Measurements from ENCODE around the gene ETV4.

The ETV4 gene

GRCh38 chr17:43543771-43544575 is 2.2 kb downstream of the ETV4 start:
- no peak for DNase-seq (ENCODE audit: low read depth)

DNA sequence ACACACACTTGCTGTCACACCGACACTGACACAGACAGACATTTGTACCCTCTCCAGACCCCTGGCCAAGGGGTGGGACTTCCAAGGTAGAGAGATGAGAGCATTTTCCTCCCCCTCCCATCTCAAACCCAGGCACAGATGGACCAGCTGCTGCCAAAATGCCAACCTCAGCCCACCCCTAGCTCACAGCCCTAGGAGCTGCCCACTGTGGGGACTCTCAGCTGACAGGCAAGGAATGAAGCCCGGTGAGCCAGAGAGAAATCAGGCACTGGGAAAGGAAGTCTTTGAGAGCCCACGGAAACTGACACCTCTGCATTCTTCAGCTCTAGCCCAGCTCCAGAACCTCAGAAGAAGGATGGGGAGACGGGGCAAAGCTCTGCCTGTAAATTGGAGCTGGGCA is 2.8 kb downstream of the ETV4 start:
- peak; percentile 24 for DNase-seq (ENCODE audit: low read depth)

GRCh38 chr17:43542859-43543258 is 3.3 kb downstream of the ETV4 start:
- DNase-seq (ENCODE audit: low read depth): no peak

DNA sequence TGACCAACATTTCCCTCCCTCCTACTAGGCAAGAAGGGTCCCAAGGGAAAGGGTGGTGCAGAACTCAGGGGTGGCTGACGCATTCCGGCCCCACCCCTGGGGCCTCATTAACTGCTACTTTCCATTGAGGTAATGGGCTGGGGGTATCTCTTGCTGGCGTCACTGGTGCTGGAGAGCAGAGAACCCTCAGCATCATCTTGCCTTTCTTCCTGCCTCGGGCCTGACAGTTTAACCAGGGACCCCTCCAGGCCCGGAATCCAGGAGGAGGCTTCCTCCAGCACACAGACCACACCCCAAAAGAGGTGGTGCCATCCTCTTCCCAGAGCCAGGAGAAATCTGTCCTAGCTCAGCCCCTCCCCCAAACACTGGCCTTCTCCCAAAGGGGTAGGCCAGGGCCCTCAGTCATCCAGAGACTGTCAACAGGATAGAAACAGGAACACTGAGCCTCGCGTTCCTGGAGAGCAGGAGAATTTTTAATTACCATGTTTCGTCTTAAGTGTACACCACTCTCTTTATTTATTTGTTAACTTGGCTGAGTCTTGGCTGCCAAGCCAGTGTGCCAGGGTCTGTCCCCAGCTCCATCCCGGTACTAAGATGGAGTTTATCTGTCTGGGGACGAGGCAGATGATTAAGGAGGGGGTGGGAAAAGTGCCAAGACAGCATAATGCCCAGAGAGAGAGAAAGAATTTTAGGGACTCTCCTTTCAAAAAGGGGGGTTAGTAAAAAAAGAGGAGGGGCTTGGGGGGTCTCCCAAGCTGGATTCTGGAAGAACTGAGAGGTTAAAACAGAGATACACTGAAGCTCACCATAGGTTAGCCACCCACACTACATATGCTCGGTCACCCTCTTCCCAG is 5.1 kb downstream of the ETV4 start:
- no peak for DNase-seq (ENCODE audit: low read depth)

DNA sequence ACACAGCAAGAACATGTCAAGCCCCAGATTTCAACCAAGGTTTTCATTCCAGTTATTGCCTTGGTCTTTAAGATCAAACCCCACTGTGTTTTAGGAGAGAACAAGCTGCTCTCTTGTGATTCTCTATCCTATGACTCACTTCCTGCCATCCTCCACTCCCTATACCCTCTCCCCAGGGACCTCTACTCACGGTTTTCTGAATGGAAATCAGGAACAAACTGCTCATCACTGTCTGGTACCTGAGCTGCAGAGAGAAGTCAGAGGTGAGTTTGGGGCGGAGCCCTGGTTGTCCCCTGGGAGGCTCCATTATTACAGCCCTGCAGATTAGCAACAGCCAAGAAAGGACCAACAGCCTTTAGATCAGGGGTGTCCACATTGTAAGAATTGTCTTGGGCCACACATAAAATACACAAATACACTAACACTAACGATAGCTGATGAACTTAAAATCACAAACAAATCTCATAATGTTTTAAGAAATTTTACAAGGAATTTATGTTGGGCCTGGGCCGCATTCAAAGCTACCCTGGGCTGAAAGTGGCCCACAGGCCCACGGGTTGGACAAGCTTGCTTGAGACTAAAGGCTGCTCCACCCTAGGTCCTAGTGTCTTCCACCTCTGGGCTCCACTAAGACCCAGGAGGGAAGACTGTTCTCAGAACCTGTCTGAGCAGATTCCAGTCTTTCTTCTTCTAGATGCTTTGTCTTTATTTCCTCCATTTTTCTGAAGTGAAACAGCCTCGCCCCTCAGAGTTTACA is 9.7 kb downstream of the ETV4 start:
- peak; percentile 31 for DNase-seq (ENCODE audit: low read depth)

DNA sequence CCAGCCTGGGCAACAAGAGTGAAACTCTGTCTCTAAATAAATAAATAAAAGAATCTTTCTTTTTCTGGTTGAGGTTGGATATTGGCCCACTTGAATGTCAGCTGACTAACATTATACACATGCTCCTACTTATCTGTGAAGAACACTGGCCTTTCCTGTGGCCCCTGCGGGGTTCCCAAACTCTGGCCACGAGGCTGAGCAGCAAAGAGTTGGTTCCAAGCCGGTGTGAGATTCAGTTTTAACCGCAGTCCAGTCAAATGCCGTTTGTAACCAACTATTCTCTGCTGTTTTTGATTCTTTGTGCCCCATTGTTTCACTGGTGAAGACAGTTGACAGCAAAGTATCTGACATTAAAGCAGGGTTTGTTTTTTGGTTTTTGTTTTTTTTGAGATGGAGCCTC is 11.2 kb downstream of the ETV4 start:
- DNase-seq (ENCODE audit: low read depth): no peak

DNA sequence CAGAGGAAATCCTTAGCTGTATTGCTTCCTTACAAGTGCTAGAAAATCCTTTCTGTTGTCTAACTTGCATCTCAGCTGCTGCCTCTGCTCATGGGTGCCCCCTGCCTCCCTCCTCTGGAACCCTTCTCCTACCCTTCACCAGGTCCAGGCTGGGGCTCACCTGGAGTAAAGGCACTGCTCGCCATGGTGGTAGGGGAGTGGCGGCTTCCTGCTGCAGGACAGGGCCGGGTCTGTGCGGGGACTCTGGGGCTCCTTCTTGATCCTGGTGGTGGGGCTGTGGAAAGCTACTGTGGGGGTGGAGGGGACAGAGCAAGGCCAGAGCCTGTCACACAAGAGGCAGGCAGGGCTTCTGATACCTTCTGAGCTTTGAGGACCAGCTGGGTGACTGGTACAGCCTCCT is 12.4 kb downstream of the ETV4 start:
- no peak for DNase-seq (ENCODE audit: low read depth)

DNA sequence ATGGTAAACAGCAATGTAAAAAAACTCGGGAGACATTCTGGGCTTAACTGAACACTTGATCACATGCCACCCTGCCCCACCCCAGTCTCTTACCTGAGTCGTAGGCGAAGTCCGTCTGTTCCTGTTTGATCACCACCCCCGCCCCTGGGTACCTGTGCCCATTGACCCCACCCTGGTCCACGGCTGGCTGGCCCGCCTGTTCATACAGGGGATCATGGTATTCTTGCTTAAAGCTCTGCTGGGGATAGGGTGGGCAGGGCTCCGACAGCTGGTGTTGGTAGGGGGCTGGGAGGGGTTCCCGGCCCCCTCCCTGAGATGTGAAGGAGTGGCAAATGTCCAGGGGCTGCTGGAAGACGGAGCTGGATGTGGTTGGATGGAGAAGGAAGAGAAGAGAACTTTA is 13.6 kb downstream of the ETV4 start:
- no peak for DNase-seq (ENCODE audit: low read depth)

GRCh38 chr17:43531955-43532354 is 14.2 kb downstream of the ETV4 start:
- no peak for DNase-seq (ENCODE audit: low read depth)

DNA sequence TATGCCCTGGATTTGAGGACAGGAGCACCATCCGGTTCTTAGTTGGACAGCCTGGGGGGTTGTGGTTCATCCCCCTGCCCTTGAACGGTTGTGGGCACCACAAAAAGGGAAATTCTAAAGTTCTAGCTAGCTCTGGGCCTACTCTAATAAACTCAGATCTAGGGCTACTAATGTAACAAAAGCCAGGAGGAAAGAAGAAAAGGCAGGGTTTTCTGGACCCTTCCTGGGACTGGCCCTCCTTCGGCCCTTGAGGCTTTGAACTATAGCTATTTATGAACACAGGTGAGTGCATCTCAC is 15.1 kb downstream of the ETV4 start:
- DNase-seq (ENCODE audit: low read depth): no peak

GRCh38 chr17:43530288-43531081 is 15.7 kb downstream of the ETV4 start:
- peak; percentile 85 for DNase-seq (ENCODE audit: low read depth)

- DNase-seq (ENCODE audit: low read depth): no peak
Measured at GRCh38 chr17:43529947-43530287, 16.2 kb downstream of the ETV4 start.

DNA sequence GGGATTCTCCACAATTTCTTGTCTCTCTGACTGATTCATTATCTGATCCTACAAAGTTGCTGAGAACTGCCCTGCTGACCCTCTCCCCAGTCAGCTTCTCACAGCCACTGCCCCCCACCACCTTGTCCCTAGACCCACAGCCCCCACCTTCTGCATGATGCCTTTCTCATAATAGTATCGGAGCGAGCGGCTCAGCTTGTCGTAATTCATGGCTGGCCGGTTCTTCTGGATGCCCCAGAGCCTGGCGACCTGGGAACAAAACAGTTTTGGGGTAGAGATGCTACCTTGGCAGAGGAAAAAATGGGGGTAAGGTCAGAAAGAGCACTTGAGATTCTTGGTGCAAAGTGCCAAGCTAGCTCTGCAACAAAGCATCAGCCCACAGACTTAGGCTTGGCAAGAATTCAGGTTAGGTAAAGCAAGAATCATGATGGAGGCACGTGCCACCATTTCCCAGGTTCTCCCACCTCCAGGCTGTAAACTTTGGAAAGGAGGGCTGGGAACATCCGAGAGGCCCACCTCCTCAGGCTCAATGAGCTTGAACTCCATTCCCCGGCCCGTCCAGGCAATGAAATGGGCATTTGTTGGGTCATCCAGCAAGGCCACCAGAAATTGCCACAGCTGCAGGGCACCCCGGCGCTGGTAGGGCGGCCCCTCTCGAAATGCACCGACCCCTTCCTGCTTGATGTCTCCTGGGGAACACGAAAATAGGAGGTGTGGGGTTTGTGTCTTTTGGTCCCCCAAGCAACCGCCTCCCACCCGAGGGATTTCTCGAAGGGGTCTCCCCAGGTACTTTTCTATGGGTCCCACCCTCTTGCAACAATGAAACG is 16.9 kb downstream of the ETV4 start:
- DNase-seq (ENCODE audit: low read depth): no peak

DNA sequence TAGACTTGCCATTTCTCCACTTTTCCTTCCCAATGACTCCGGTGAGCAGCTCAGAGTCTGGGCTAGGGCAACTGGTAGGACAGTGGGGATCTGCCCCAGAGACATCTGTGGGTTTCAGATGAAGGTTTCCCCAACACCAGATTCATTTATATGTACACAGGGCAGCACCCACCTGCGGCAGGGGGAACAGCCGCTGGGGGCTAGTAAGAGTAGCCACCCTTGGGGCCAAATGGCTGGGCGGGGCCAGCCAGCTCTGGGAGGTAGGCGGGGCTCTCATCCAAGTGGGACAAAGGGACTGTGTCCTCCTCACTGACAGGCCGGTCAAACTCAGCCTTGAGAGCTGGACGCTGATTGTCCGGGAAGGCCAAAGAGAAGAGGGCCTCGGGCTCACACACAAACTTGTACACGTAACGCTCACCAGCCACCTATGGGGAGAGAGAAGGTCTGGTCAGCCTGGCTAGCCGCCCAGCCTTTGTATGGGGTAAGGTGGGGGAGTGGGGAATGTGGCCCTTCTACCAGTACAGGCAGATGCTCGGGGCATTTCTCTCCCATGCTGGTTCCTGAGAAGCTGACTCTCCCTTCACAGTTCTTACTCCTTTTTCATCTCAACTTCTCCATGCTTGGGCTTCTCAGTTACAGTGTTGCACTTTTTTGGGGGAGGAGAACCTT is 17.7 kb downstream of the ETV4 start:
- peak; percentile 47 for DNase-seq (ENCODE audit: low read depth)

GRCh38 chr17:43526886-43527648 is 19.1 kb downstream of the ETV4 start:
- no peak for DNase-seq (ENCODE audit: low read depth)

- peak; percentile 63 for DNase-seq (ENCODE audit: low read depth)
Measured at GRCh38 chr17:43524945-43525575, 21.1 kb downstream of the ETV4 start.

- no peak for DNase-seq (ENCODE audit: low read depth)
Measured at GRCh38 chr17:43521389-43521788, 24.8 kb downstream of the ETV4 start.

DNA sequence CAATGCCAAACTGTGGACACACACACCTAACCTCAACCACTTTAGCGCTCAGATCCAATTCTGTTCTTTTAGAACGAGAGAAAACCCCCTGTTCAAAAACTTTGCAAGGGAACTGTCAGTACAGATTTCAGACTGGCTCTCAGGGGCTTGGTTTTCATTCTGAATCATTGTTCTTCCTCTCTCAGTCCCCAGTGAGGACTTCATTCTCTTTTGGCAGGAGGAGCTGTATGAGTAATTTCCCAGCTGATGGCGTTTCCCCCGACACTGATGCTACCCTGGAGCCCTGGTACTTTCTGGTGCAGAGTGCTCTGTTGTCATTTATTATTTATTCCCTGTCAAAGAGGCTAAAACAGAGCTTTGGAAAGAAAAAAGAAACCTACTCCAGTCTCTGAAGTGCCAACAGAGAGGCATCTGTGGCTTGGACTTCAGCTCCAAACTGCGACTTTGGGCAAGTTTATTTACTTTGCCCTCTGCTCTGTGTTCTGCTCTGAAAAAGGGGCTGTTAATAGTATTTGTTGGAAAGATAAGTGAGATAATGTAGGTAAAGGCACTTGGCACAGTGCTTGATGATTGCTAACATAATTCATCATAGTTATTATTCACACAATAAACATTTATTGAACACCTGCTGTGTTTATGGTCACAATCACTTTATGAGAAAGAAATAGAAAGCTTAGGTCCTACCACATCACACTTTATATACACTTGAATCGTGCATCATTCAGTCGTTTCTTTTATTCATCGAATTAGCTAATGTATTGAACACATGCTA is 28.3 kb downstream of the ETV4 start:
- peak; percentile 76 for DNase-seq (ENCODE audit: low read depth)

DNA sequence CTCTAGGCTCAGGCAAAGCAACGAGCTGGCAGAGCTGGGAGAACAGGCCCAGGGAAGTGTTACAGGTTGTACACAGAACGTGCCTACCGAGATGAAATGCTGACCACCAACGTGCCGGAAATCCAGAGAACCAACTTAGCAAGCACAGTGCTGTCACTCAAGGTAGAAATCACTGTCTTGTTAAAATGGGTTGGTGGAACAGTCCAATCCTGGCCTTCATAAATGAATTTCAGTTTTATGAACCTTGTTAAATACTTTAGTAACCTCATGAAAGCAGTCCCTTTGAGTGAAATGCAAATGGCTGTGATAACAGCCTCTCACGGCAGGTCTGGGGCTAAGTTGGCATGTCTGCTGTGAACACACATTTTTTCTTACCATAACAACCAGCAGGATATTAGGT is 29.0 kb downstream of the ETV4 start:
- DNase-seq (ENCODE audit: low read depth): no peak
